Heart left ventricle (tissue), 13 donors: ENCODE data around the gene ZBTB7C.

ENCODE experiments used
- POLR2A ChIP-seq, 2 donors: fragments of 450-650 bp; IDR thresholded peaks; one replicate each; pipeline ENCODE4 v1.6.1; 2017; ENCODE audit warnings: antibody characterized with exemption in 2 of 2, mild to moderate bottlenecking in 2 of 2, moderate library complexity in 2 of 2
- TF ChIP-seq, protein P1 (sequence below), 12 donors: fragments of 200-600 bp; sonication (generic) in 4 of 12; IDR thresholded peaks; one replicate each; pipeline versions ENCODE4 v1.5.0 to v1.8.0; 2018 to 2022; ENCODE audit warnings: antibody characterized with exemption in 12 of 12, mild to moderate bottlenecking in 5 of 12
- donor health status: ischemic (EF 13 %, LVEDD 7.1; RV severe dilation, severe dysfunction).
- donor health status: DM: no; HTN: yes; CAD: no.
- donor health status: DM: no; HTN: no; CAD: no.
- donor health status: ischemic (EF 25% LVEDD 6.9; RV normal size, moderate dysfunction).
- donor health status: ischemic (EF 25% LVEDD 5.7; RV mildly dilated, moderate dysfunction).
- donor health status: ischemic (EF 35%, LVEDD 5.7; RV mildly dilated, moderate dysfunction).
- donor health status: nonischemic (EF 11% LVEDD 7.7; RV severe dilation, severe dysfunction).
- donor health status: DM: yes; HTN: yes; CAD: no.
- donor health status: PGD.
- donor health status: ischemic (EF 29% LVEDD 5.4; RV normal size, mild dysfunction).
- donor health status: nonischemic (EF 23%, LVEDD 6.1; RV moderate dilation, normal function).

DNA sequence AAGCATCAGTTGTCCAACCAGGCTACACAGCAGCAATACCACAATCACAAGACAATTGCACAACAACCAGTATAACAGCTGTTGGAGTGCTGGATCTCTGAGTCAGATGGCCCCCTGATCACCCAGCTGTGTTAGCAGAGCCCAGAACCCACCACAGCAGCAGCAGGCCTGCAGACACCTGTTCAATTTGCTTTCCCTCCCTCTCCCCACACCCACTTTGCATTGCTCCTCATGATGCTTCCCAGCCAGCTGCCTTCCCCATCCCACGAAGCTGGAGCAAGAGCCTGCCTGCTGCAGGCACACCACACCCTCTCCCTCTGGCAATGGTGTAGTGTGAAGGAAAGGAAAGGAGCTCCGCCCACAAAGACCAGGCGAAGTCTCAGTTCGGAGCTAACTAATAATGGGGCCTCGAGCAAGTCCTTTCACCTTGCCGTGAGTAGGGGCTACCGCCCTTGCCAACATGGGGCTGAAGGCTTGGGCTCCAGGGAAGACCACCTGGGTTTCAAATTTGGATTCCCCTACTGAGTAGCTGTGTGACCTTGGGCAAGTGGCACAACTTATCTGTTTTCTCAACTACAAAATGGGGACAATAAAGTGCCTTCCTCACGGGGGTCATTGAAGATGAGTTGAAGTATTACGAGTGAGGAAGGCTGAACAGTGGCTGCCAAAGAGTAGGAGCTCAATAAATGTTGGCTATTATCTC is 19.4 kb upstream of the ZBTB7C start:
- TF ChIP-seq, protein P1, sequence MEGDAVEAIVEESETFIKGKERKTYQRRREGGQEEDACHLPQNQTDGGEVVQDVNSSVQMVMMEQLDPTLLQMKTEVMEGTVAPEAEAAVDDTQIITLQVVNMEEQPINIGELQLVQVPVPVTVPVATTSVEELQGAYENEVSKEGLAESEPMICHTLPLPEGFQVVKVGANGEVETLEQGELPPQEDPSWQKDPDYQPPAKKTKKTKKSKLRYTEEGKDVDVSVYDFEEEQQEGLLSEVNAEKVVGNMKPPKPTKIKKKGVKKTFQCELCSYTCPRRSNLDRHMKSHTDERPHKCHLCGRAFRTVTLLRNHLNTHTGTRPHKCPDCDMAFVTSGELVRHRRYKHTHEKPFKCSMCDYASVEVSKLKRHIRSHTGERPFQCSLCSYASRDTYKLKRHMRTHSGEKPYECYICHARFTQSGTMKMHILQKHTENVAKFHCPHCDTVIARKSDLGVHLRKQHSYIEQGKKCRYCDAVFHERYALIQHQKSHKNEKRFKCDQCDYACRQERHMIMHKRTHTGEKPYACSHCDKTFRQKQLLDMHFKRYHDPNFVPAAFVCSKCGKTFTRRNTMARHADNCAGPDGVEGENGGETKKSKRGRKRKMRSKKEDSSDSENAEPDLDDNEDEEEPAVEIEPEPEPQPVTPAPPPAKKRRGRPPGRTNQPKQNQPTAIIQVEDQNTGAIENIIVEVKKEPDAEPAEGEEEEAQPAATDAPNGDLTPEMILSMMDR (IDR thresholded peaks at IDR 0.05) = no peak
- TF ChIP-seq POLR2A (IDR thresholded peaks at IDR 0.05) = no peak
